Osteocyte (in vitro differentiated cells): ENCODE results near the gene TMIE. TPM values are rescaled to one million over a fixed set of nuclear protein-coding genes. Genes with fewer than 3 reads are reported as not detected.
A peak's percentile ranks its signal among the peaks of the same experiment; 100 is the strongest.
"Not testable (repeated sequence)": the region's sequence is repeated elsewhere in the genome, so short reads cannot be mapped to it uniquely, and the experiment has no call there.

ENCODE experiments used
- DNase-seq: peaks from one replicate; pipeline ENCODE4 v3.0.0; 2021; ENCODE audit warnings: mixed read lengths; ENCODE audit not compliant: unreplicated experiment; ENCODE audit errors: extremely low spot score
- H3K27ac Mint-ChIP-seq: one replicate; pipeline ENCODE4 v1.8.0; 2021; ENCODE audit warnings: mild to moderate bottlenecking, mixed read lengths; ENCODE audit not compliant: unreplicated experiment
- H3K27me3 Mint-ChIP-seq: one replicate; pipeline ENCODE4 v1.8.0; 2021; ENCODE audit warnings: mixed read lengths; ENCODE audit not compliant: unreplicated experiment
- H3K36me3 Mint-ChIP-seq: one replicate; pipeline ENCODE4 v1.8.0; 2021; ENCODE audit warnings: mixed read lengths; ENCODE audit not compliant: unreplicated experiment
- H3K4me1 Mint-ChIP-seq: one replicate; pipeline ENCODE4 v1.8.0; 2021; ENCODE audit warnings: mixed read lengths; ENCODE audit not compliant: unreplicated experiment
- H3K4me3 Mint-ChIP-seq: one replicate; pipeline ENCODE4 v1.8.0; 2021; ENCODE audit warnings: mild to moderate bottlenecking, moderate library complexity, mixed read lengths; ENCODE audit not compliant: unreplicated experiment
- H3K9me3 Mint-ChIP-seq: one replicate; pipeline ENCODE4 v1.8.0; 2021; ENCODE audit warnings: mixed read lengths; ENCODE audit not compliant: unreplicated experiment
- total RNA-seq: library from RNA; stranded (reverse); gene quantifications from 2 replicates; pipeline ENCODE4 v1.2.1, GENCODE V29; 2021
- TF ChIP-seq, protein P1 (sequence below): fragments of 200-600 bp; sonication (generic); IDR thresholded peaks from 2 replicates; pipeline ENCODE4 v1.5.0; 2021; ENCODE audit warnings: antibody characterized with exemption, mild to moderate bottlenecking, moderate library complexity

The TMIE gene
- total RNA-seq, 1 donor from 2014 or later: not detected

- TF ChIP-seq, protein P1, sequence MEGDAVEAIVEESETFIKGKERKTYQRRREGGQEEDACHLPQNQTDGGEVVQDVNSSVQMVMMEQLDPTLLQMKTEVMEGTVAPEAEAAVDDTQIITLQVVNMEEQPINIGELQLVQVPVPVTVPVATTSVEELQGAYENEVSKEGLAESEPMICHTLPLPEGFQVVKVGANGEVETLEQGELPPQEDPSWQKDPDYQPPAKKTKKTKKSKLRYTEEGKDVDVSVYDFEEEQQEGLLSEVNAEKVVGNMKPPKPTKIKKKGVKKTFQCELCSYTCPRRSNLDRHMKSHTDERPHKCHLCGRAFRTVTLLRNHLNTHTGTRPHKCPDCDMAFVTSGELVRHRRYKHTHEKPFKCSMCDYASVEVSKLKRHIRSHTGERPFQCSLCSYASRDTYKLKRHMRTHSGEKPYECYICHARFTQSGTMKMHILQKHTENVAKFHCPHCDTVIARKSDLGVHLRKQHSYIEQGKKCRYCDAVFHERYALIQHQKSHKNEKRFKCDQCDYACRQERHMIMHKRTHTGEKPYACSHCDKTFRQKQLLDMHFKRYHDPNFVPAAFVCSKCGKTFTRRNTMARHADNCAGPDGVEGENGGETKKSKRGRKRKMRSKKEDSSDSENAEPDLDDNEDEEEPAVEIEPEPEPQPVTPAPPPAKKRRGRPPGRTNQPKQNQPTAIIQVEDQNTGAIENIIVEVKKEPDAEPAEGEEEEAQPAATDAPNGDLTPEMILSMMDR: no peak
- no peaks in the 10 kb centered on the region for H3K4me1 Mint-ChIP-seq
- H3K27me3 Mint-ChIP-seq: peaks cover 48% of the 10 kb centered on the region
- no peak overlapping the region for H3K4me3 Mint-ChIP-seq
- no peak for DNase-seq
- no peak overlapping the region for H3K27ac Mint-ChIP-seq
- H3K9me3 Mint-ChIP-seq: no peaks in the 10 kb centered on the region
- H3K36me3 Mint-ChIP-seq: no peaks in the 10 kb centered on the region
Measured at GRCh38 chr3:46746711-46747110, 45.5 kb downstream of the TMIE start.

GRCh38 chr3:46748170-46748569 lies 47.0 kb downstream of the TMIE start:
- peaks cover 53% of the 10 kb centered on the region for H3K27me3 Mint-ChIP-seq
- TF ChIP-seq, protein P1: no peak
- H3K4me3 Mint-ChIP-seq: no peak overlapping the region
- no peaks in the 10 kb centered on the region for H3K9me3 Mint-ChIP-seq
- no peak overlapping the region for H3K27ac Mint-ChIP-seq
- DNase-seq: no peak
- H3K4me1 Mint-ChIP-seq: no peaks in the 10 kb centered on the region
- no peaks in the 10 kb centered on the region for H3K36me3 Mint-ChIP-seq

DNA sequence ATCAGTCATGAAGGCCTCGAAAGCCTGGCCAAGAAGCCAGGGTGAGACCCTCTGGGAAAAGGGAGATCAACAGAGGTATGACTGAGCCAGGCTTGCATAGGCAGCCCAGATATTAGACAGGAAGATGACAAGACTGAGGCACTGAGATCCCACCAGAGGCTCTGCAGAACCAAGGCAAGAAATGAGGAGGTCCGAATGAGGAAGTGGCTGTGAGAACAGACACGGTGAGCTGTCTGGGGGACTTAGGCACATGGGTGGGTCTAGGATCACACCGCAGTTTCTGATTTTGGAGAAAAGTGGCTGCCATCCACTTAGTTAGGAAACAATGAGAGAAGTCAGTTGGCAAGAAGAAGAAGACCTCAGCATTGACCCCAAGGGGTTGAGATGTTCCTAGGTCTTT lies 47.9 kb downstream of the TMIE start:
- Mint-ChIP-seq H3K36me3 (no peaks in the 10 kb centered on the region), H3K4me3 (no peak overlapping the region), H3K4me1 (no peaks in the 10 kb centered on the region)

GRCh38 chr3:46750555-46751038 lies 49.4 kb downstream of the TMIE start:
- Mint-ChIP-seq H3K9me3 (no peaks in the 10 kb centered on the region), H3K27ac (no peak overlapping the region), H3K36me3 (no peaks in the 10 kb centered on the region), H3K4me3 (no peak overlapping the region), H3K27me3 (peaks cover 53% of the 10 kb centered on the region), H3K4me1 (no peaks in the 10 kb centered on the region)
- DNase-seq: peak; percentile 82
- TF ChIP-seq, protein P1: no peak

More for the DNA sequence above, 47.9 kb downstream of the TMIE start:
- Mint-ChIP-seq H3K27ac (no peak overlapping the region), H3K9me3 (no peaks in the 10 kb centered on the region), H3K27me3 (peaks cover 55% of the 10 kb centered on the region)
- DNase-seq: peak; percentile 44
- TF ChIP-seq, protein P1: no peak

- H3K36me3 Mint-ChIP-seq, H3K9me3 Mint-ChIP-seq, H3K27ac Mint-ChIP-seq, H3K4me1 Mint-ChIP-seq, H3K4me3 Mint-ChIP-seq: not testable (repeated sequence)
- peaks cover 44% of the 10 kb centered on the region for H3K27me3 Mint-ChIP-seq
- peak; percentile 56 for DNase-seq
Measured at GRCh38 chr3:46753127-46753526, 51.9 kb downstream of the TMIE start.

DNA sequence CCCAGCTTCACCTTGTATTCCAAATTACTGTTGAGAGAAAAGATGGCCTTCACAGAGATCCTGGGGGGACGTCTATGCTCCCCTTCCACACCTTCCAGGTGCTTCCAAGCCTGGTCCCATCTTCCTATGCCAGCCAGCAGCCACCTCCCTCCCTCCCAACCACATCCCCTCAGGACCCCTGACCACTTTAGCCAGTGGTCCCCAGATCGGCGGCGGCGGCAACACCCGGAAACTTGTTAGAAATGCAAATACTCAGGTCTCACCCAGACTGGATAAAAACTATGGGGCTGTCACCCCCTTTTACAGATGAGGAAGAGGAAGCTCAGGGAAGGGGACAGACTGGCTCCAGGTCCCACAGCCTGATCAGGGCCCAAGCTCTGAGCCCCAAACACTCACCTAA lies 54.5 kb downstream of the TMIE start:
- H3K4me1 Mint-ChIP-seq: no peaks in the 10 kb centered on the region
- TF ChIP-seq, protein P1: no peak

More for the DNA sequence above, 54.5 kb downstream of the TMIE start:
- Mint-ChIP-seq H3K27ac (no peak overlapping the region), H3K27me3 (peaks cover 39% of the 10 kb centered on the region), H3K9me3 (no peaks in the 10 kb centered on the region), H3K36me3 (no peaks in the 10 kb centered on the region), H3K4me3 (no peak overlapping the region)
- DNase-seq: peak; percentile 74
